ENCODE data around the gene WDR53. TPM values are rescaled to one million over a fixed set of nuclear protein-coding genes. Genes with fewer than 3 reads are reported as not detected.
"Not testable (repeated sequence)": the region's sequence is repeated elsewhere in the genome, so short reads cannot be mapped to it uniquely, and the experiment has no call there.

Gene WDR53
- total RNA-seq, 1 donor from 2014 or later: 13.5 TPM

GRCh38 chr3:196553551-196553950, 14.8 kb downstream of the WDR53 start:
- Histone ChIP-seq H3K9me3 (no peaks in the 10 kb centered on the region), H3K36me3 (no peaks in the 10 kb centered on the region), H3K4me1 (no peaks in the 10 kb centered on the region), H3K27ac (no peak overlapping the region), H3K27me3 (no peaks in the 10 kb centered on the region), H3K4me3 (no peak overlapping the region)
- DNase-seq (ENCODE audit: extremely low spot score in 2 of 2): no peak
- no peak for TF ChIP-seq POLR2AphosphoS5 (IDR thresholded peaks at IDR 0.05; ENCODE audit: insufficient read depth in 1 of 2, low read depth in 1 of 2)
- TF ChIP-seq CTCF (IDR thresholded peaks at IDR 0.05): no peak
- no peak for TF ChIP-seq POLR2A (IDR thresholded peaks at IDR 0.05)
- intact Hi-C loops (cut with DNase I): no loop called here

GRCh38 chr3:196552253-196552652, 16.1 kb downstream of the WDR53 start:
- Histone ChIP-seq H3K4me3 (no peak overlapping the region), H3K36me3 (no peaks in the 10 kb centered on the region), H3K27ac (no peak overlapping the region), H3K27me3 (no peaks in the 10 kb centered on the region), H3K4me1 (no peaks in the 10 kb centered on the region), H3K9me3 (no peaks in the 10 kb centered on the region)
- intact Hi-C loops (cut with DNase I): no loop called here
- no peak for TF ChIP-seq POLR2A (IDR thresholded peaks at IDR 0.05)
- no peak for TF ChIP-seq POLR2AphosphoS5 (IDR thresholded peaks at IDR 0.05; ENCODE audit: insufficient read depth in 1 of 2, low read depth in 1 of 2)
- TF ChIP-seq CTCF (IDR thresholded peaks at IDR 0.05): no peak
- DNase-seq (ENCODE audit: extremely low spot score in 2 of 2): no peak

- not testable (repeated sequence) for DNase-seq (ENCODE audit: extremely low spot score in 2 of 2); H3K4me3 ChIP-seq; H3K36me3 ChIP-seq
Observed at GRCh38 chr3:196550172-196550571, 18.2 kb downstream of the WDR53 start.

GRCh38 chr3:196549312-196549711, 19.0 kb downstream of the WDR53 start:
- DNase-seq (ENCODE audit: extremely low spot score in 2 of 2); H3K27ac ChIP-seq; H3K27me3 ChIP-seq; H3K4me1 ChIP-seq; H3K9me3 ChIP-seq; H3K36me3 ChIP-seq; H3K4me3 ChIP-seq: not testable (repeated sequence)
- intact Hi-C loops (cut with DNase I): loop anchor here (10.0 kb wide), 1 partner anchor 755 kb away; no protein-coding TSS in a partner anchor

More at GRCh38 chr3:196550172-196550571, 18.2 kb downstream of the WDR53 start:
- H3K9me3 ChIP-seq; intact Hi-C loops (cut with DNase I); H3K4me1 ChIP-seq; H3K27ac ChIP-seq; H3K27me3 ChIP-seq: not testable (repeated sequence)

- no peaks in the 10 kb centered on the region for H3K36me3 ChIP-seq
- no peaks in the 10 kb centered on the region for H3K9me3 ChIP-seq
- H3K4me1 ChIP-seq: no peaks in the 10 kb centered on the region
- no peak for DNase-seq (ENCODE audit: extremely low spot score in 2 of 2)
- TF ChIP-seq POLR2AphosphoS5 (IDR thresholded peaks at IDR 0.05; ENCODE audit: insufficient read depth in 1 of 2, low read depth in 1 of 2) (no peak), CTCF (IDR thresholded peaks at IDR 0.05) (no peak), POLR2A (IDR thresholded peaks at IDR 0.05) (no peak)
- H3K27me3 ChIP-seq: no peaks in the 10 kb centered on the region
- H3K27ac ChIP-seq: no peak overlapping the region
- no peak overlapping the region for H3K4me3 ChIP-seq
- intact Hi-C loops (cut with DNase I): loop anchor here (10.0 kb wide), 1 partner anchor 758 kb away; no protein-coding TSS in a partner anchor
Observed at GRCh38 chr3:196547067-196547466, 21.3 kb downstream of the WDR53 start.

- Histone ChIP-seq H3K27ac (no peak overlapping the region), H3K4me3 (no peak overlapping the region), H3K4me1 (no peaks in the 10 kb centered on the region), H3K36me3 (no peaks in the 10 kb centered on the region), H3K27me3 (no peaks in the 10 kb centered on the region), H3K9me3 (no peaks in the 10 kb centered on the region)
- intact Hi-C loops (cut with DNase I): loop anchor here (10.0 kb wide), 1 partner anchor 758 kb away; no protein-coding TSS in a partner anchor
- no peak for DNase-seq (ENCODE audit: extremely low spot score in 2 of 2)
- no peak for TF ChIP-seq POLR2A (IDR thresholded peaks at IDR 0.05)
- no peak for TF ChIP-seq CTCF (IDR thresholded peaks at IDR 0.05)
Observed at GRCh38 chr3:196546537-196546936, 21.8 kb downstream of the WDR53 start.
